ENCODE results near the gene SLC25A20. TPM values are rescaled to one million over a fixed set of nuclear protein-coding genes. Genes with fewer than 3 reads are reported as not detected.

SLC25A20 gene
- polyA plus RNA-seq, 1 donor (not counting 4 experiments of a cell fraction or from before 2014, with no cell fraction given): 22.4 TPM

GRCh38 chr3:48938156-48938555 lies 39.5 kb upstream of the SLC25A20 start:
- Histone ChIP-seq H2AFZ (ENCODE audit: control insufficient read depth, low read length) (no peak overlapping the region), H3K36me3 (ENCODE audit: control insufficient read depth in 2 of 2, extremely low read depth in 1 of 2, insufficient read depth in 2 of 2, low read length in 2 of 2) (peaks cover 2 to 18% of the 10 kb centered on the region in 2 experiments)

GRCh38 chr3:48935530-48935929 lies 36.8 kb upstream of the SLC25A20 start:
- Histone ChIP-seq H3K9me1 (ENCODE audit: control insufficient read depth, extremely low read depth, insufficient read depth, low read length) (no peaks in the 10 kb centered on the region), H3K79me2 (ENCODE audit: control insufficient read depth, insufficient read depth, low read length) (peaks cover 67% of the 10 kb centered on the region), H3K9me3 (ENCODE audit: control insufficient read depth, low read depth, low read length) (no peaks in the 10 kb centered on the region), H3K4me1 (ENCODE audit: control insufficient read depth, extremely low read depth, insufficient read depth, low read length) (no peaks in the 10 kb centered on the region), H3K4me2 (ENCODE audit: control insufficient read depth, extremely low read depth, insufficient read depth, low read depth, low read length) (no peak overlapping the region), H4K20me1 (ENCODE audit: control insufficient read depth, extremely low read depth, insufficient read depth, low read length) (peaks cover 6% of the 10 kb centered on the region), H3K27me3 (ENCODE audit: control insufficient read depth, extremely low read depth, insufficient read depth, low read length) (no peaks in the 10 kb centered on the region), H3K27ac (ENCODE audit: control insufficient read depth, insufficient read depth, low read length) (no peak overlapping the region), H3K4me3 (ENCODE audit: control insufficient read depth in 2 of 3, extremely low read depth in 1 of 3, insufficient read depth in 2 of 3, low read depth in 1 of 3, low read length in 3 of 3) (no peak overlapping the region), H3K36me3 (ENCODE audit: control insufficient read depth in 2 of 2, extremely low read depth in 1 of 2, insufficient read depth in 2 of 2, low read length in 2 of 2) (peaks cover 3 to 31% of the 10 kb centered on the region in 2 experiments), H3K9ac (ENCODE audit: control insufficient read depth, extremely low read depth, insufficient read depth, low read length) (no peak overlapping the region), H2AFZ (ENCODE audit: control insufficient read depth, low read length) (no peak overlapping the region)
- no peak for FAIRE-seq
- DNase-seq (ENCODE audit: low read depth, low spot score): no peak
- TF ChIP-seq CTCF (optimal IDR thresholded peaks at IDR 0.05 in 1 of 3, IDR thresholded peaks at IDR 0.05 in 1 of 3, conservative IDR thresholded peaks at IDR 0.05 in 1 of 3; ENCODE audit: extremely low read depth in 1 of 3, insufficient read depth in 2 of 3, low read length in 3 of 3): no peak
- no peak for TF ChIP-seq EZH2 (IDR thresholded peaks at IDR 0.05; ENCODE audit: low read length)
- dilution Hi-C loops (cut with MboI; ENCODE audit: extremely low pct_ligation_motif_present, low sequenced_read_pairs): no loop called here

More at GRCh38 chr3:48938156-48938555, 39.5 kb upstream of the SLC25A20 start:
- Histone ChIP-seq H3K4me2 (ENCODE audit: control insufficient read depth, extremely low read depth, insufficient read depth, low read depth, low read length) (no peak overlapping the region), H3K9ac (ENCODE audit: control insufficient read depth, extremely low read depth, insufficient read depth, low read length) (no peak overlapping the region), H3K9me1 (ENCODE audit: control insufficient read depth, extremely low read depth, insufficient read depth, low read length) (peaks cover under 1% of the 10 kb centered on the region), H3K9me3 (ENCODE audit: control insufficient read depth, low read depth, low read length) (no peaks in the 10 kb centered on the region), H3K79me2 (ENCODE audit: control insufficient read depth, insufficient read depth, low read length) (peaks cover 46% of the 10 kb centered on the region), H3K27me3 (ENCODE audit: control insufficient read depth, extremely low read depth, insufficient read depth, low read length) (no peaks in the 10 kb centered on the region), H3K4me3 (ENCODE audit: control insufficient read depth in 2 of 3, extremely low read depth in 1 of 3, insufficient read depth in 2 of 3, low read depth in 1 of 3, low read length in 3 of 3) (no peak overlapping the region), H4K20me1 (ENCODE audit: control insufficient read depth, extremely low read depth, insufficient read depth, low read length) (peaks cover under 1% of the 10 kb centered on the region), H3K4me1 (ENCODE audit: control insufficient read depth, extremely low read depth, insufficient read depth, low read length) (no peaks in the 10 kb centered on the region), H3K27ac (ENCODE audit: control insufficient read depth, insufficient read depth, low read length) (no peak overlapping the region)
- DNase-seq (ENCODE audit: low read depth, low spot score): no peak
- TF ChIP-seq EZH2 (IDR thresholded peaks at IDR 0.05; ENCODE audit: low read length) (no peak), CTCF (optimal IDR thresholded peaks at IDR 0.05 in 1 of 3, IDR thresholded peaks at IDR 0.05 in 1 of 3, conservative IDR thresholded peaks at IDR 0.05 in 1 of 3; ENCODE audit: extremely low read depth in 1 of 3, insufficient read depth in 2 of 3, low read length in 3 of 3) (no peak)
- no peak for FAIRE-seq
- dilution Hi-C loops (cut with MboI; ENCODE audit: extremely low pct_ligation_motif_present, low sequenced_read_pairs): no loop called here
